HL-60/S4 (cell line): ENCODE measurements around the gene ACTR10.
"Not testable (repeated sequence)": the region's sequence is repeated elsewhere in the genome, so short reads cannot be mapped to it uniquely, and the experiment has no call there.

Experiments used
- in situ Hi-C: fragments of 300-500 bp; cut with MboI; formaldehyde crosslinking; loops from 2 replicates; pipeline ENCODE4 v1.14.3; 2022; ENCODE audit warnings: low sequenced_read_pairs

Gene ACTR10

DNA sequence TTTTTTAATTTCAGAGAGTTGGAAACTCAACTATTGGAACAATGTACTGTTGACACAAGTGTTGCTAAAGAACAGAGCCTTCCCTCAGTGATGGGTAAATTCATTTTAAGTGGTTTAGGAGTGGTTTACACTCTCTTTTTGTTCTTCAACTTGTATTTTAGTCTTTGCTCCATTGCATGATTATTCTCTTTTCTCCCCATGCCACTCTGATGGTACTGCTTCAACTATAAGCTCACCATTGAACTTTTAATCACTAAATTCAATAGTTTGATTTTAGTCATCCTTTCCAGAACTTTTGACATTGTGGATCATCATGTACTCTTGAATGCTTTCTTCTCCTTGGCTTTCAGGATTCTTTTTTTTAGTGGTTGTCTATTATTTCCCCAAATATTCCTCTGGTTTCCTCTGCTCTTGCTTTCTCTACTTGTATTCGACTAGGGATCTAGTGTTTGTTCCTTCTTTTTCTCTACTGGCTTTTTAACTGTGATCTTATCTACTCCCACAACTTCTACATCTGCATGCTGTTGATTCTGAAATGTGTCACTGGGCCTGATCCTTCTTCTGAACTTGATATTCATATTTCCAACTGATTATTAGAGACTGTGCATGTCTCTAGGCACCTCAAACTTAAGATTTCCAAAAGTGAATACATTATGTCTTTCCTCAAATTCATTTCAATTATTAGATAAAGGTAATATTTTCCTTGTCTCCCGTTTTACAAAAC lies 15.4 kb downstream of the ACTR10 start:
- in situ Hi-C loops, result no loop called here

DNA sequence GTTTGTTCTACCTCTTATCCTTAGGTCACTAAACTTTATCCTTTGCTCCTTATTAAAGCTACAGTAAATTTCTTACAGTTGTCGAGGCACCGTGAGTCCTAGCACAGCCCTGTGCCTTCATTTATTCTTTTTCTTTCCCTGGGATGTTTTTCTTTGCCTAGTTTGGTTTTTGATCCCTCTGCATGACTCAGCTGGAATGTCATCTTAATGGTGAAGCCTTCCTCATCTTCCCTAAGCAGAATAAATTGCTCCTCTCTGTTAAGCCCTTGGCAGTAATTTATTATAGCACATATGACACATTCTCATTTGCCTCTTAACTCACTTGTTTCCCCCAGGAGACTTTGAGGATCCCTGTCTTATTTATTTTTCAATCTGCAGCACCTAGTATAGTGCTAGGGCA lies 16.6 kb downstream of the ACTR10 start:
- in situ Hi-C loops, result no loop called here

DNA sequence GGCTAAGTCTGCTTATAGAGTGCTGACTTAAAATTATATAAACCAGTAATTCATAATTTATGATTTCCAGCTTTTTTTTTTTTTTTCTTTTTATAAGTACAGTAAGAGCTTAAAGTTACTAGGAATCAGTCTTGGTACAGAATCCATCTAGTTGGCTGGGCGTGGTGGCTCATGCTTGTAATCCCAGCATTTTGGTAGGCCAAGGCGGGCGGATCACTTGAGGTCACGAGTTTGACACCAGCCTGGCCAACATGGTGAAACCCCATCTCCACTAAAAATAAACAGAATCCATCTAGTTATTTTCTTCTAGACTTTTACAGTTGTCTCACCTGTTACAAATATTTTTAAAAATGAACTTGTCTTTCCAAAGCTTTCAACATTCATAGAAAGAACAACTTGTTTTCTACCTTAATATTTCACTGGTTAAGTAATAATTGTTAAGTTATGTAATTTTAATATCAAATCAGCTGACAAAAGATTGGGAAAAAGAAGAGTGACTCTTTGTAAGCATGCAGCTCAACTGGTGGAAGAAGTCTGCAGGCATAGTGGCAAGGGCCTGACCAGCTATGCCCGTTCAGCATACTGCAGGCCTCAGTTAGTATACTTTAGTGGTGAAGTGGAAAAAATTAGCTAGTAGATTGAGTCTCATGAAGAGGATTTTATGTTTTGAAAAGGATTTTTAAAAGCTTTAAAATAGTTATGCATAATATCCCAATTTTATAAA lies 27.3 kb downstream of the ACTR10 start:
- in situ Hi-C loops, result no loop called here

DNA sequence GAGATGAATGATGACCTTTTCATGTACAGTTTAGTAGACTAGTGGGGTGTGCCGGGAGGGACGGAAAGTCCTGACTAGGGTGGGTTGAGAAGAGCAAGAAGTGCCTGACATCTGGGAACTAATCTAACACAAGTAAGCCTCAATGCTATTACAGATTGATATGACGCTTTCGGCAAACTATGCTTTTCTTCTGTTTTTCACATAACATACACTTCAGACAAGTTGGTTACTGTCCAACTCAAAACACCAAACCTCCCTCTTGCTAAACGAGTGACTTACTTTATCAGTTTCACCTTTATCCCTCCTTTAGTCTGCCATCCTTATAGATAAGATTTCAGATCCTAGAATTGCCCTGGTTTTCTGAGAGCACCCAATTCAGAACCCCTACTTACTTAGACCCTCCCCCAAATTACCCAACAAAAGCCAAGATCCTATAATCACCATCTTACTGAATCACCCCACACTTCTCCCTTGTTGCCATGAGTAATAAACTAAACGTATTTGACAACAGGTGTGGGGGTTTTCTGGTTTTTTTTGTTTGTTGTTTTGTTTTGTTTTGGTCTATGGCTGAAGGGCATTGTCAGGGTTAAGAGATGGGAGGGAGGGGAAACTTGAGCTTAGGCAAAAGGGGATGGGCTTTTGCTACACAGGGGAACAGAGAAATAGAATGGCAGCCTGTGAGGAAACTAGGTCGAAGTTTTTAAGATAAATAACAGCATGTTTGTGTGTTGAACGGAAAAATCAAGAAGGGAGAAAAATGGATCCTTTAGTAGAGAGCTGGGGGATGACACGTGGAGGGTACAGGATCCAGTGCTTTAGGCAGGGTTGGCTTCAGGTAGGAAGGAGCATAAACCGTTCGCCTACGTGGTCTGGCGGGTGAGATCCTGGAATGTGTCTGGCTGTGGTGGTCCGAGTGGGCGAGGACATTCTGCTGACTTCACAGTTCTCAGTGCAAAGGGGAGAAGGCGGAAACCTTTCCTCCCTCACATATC lies 38.6 kb downstream of the ACTR10 start:
- in situ Hi-C loops, result no loop called here

DNA sequence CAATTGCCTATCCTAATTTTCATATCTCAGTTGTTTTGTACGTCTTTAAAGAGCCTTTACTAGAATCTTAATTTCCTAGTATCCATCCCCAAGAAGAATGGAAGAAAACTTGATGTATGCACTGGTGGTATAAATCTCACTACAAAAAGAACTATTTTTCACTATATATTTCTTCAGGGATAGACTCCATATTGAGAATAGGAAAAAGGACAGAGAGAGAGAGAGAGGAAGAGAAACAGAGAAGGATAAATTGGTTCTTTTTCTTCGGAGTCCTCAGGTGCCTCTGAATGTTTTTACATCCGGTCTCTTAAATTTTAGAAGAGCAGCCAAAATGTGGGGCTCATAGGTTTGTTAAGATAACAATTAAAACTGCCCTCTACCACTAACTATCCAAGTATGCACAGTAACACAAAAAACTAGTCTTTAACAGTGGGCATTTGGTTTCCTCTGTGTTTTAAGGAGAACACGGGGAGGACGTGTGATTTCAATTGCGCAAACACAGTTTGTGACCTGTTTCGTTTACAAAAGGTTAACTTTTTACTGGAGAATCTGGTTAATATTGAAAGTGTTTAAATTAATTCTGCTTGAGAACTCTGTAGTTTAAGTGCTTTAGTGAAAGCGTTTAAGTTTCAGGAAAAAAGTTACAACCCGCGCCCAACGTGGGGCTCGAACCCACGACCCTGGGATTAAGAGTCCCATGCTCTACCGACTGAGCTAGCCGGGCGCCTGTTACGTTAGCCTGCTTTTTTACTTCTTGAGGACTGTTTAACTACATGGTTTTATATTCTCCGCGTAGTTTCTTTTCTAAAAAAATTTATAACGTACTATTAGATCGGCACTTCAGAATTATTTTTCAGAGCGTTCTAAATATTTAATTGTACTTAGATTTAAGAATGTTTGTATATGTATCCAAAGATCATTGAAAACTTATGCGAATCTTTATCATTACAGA lies 39.6 kb downstream of the ACTR10 start:
- in situ Hi-C loops, result no loop called here

DNA sequence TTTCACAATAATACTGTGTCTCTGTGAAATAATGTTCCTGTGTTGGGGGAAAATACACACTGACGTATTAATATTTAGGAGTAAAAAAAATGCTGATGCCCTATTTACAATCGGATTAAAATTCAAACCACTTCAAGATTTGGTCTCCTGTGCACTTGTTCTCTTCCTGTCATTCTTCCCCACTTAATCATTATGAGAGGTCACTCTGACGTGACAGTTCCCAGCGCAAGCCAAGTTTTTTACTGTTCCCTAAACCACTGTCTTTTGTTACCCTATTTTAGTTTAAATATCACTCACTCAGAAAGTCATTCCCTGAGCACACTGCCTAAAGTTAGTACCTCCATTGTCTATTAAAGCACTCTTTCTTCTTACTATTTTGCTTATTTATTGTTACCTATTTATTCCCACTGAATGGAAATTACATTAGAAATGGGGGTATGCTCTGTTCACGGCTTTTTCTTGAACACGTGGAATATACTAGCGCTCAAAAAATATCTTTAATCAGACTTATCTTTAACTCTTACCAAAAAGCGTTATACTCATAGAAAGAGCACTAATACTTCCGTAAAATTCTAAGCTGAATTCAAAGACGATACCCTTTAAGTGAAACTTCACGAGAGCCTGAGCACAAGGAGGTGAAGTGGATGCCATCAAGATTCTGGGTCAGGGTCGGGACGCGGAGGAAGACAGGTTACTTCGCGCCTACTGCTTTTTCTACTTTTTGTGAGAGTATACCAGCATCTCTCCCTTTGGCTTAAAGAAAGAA lies 44.0 kb downstream of the ACTR10 start:
- in situ Hi-C loops, result no loop called here

DNA sequence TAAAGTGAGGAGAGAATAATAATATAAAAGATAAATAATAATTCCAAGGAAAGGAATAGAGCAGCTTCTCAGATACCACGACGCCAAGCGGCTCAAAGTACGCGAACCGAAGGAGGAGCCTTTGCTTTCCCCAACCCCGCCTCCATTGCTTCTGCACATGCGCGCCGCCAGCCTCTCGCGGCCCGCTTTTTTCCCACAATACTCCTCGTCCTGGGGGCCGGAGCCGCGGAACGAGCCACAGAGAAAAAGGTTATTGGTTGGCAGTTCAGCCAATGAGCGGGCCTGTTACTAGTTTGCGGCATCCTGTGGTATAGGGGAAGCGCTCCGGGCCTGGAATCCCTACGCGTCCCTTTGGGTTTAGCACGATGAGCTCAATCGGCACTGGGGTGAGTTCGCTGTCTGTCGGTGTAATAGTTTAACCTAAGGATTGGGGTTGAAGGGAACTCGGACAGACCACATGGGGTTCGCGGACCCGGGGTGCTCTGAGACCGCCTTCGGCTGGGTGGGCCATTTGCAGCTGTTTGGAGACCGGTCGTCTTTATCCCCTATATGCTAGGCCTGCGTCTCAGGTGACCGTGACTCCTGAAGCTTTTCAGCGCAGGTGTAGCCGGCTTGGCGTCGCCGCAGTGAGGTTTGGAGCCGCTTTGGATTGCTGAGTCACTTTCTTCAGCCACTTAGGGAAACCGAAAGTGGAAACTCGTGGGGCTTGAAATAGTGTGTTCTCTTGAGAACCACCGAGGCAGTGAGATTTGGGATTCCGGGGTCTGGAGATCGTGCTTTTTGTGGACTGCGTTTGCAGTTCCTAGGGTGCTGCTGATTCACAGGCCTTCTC lies 44.8 kb downstream of the ACTR10 start, which contains the start of gene PSMA3:
PSMA3 (plus strand) TSS at position 288 of the 832 bp plus-strand sequence; CDS start at position 366, 78 bp downstream.
- in situ Hi-C loops, result loop anchor here (5.0 kb wide), 1 partner anchor 48 kb away; no protein-coding TSS in a partner anchor

DNA sequence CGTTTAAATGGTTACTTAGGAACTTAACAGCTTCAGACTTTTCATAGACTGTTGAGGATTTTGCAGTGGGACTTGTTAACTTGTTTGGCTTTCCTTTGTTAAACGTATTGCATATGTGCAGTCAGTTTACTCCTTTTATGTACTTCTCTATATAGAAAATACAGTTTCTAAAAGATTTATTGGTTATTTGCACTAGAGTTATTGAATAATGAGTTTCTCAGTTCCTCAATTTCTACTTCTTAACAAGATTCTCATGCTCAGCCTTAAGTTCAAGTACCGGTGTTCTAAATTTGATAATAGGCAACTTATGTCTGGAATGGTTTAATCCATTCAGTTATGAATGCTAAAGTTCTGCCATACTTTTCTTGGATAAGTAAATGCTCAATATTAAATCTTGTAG lies 45.6 kb downstream of the ACTR10 start:
- in situ Hi-C loops, result loop anchor here (5.0 kb wide), 1 partner anchor 47 kb away; no protein-coding TSS in a partner anchor

DNA sequence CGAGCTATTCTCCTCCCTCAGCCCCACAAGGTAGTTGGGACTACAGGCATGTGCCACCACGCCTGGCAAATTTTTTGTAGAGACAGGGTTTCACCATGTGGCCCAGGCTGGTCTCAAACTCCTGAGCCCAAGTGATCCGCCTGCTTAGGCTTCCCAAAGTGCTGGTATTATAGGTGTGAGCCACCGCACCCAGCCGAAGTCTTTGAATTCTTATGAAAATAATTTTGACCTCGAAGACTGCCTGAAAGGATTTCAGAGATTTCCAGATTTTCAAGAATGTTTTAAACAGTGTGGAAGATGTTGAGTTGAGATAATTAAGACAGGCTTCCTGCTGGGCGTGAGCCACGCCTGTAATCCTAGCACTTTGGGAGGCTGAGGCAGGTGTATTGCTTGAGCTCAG lies 49.7 kb downstream of the ACTR10 start:
- in situ Hi-C loops, result loop anchor here (5.0 kb wide), 1 partner anchor 43 kb away; no protein-coding TSS in a partner anchor

DNA sequence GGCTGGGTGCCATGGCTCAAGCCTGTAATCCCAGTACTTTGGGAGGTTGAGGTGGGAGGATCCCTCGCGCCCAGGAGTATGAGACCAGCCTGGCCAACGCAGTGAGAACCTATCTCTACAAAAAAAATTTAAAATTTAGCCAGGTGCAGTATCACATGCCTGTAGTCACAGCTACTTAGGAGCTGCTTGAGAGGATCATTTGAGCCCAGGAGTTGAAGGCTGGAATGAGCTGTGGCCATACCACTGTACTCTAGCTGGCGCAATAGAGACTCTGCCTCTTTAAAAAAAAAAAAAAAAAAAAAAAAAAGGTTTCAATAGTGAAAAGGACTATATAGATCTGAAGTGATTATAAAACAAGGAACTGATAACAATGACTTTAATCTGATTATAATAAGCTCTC lies 58.2 kb downstream of the ACTR10 start:
- in situ Hi-C loops, result no loop called here

DNA sequence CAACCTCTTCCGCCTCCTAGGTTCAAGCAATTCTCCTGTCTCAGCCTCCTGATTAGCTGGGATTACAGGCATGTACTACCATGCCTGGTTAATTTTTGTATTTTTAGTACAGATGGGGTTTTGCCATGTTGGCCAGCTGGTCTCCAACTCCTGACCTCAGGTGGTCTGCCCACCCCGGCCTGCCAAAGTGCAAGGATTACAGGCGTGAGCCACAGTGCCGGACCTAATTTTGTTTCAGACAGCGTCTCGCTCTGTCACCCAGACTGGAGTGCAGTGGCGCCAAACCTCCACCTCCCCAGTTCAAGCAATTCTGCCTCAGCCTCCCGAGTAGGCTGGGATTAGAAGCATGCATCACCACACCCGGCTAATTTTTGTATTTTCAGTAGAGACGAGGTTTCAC lies 62.1 kb downstream of the ACTR10 start:
- in situ Hi-C loops, result not testable (repeated sequence)

DNA sequence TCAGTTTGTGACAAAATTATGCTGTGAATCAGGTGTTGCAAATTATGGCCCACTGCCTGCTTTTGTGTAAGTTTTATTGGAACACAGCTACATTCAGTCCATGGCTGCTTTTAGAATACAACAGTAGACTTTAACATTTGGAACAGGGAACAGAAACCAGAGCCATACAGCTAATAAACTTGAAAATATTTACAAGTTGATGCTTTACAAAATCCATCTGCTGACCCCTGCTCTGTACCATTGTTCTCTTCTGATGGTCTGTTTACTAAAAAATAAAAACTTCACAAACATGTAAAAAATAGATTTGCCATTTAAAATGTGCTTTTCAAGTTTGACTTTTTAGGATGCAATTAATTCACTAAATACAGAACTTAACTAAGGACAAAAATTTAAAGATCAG lies 65.5 kb downstream of the ACTR10 start:
- in situ Hi-C loops, result no loop called here

DNA sequence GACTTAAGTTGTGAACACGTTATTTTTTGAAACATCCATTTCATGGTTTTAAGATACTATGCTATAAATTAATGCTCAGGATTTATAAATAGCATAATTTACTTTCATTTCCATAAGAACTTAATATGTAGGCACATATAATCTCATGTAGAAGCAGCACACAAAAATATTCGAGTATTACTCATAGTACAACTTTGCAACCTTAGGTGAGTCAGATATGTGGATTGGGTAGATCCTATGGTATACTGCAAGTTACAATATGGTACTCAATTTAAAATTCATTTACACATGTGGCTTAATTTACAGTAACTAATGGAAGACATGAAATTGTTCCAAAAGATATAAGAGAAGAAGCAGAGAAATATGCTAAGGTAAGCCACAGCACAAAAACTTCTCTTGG lies 70.7 kb downstream of the ACTR10 start:
- in situ Hi-C loops, result no loop called here

DNA sequence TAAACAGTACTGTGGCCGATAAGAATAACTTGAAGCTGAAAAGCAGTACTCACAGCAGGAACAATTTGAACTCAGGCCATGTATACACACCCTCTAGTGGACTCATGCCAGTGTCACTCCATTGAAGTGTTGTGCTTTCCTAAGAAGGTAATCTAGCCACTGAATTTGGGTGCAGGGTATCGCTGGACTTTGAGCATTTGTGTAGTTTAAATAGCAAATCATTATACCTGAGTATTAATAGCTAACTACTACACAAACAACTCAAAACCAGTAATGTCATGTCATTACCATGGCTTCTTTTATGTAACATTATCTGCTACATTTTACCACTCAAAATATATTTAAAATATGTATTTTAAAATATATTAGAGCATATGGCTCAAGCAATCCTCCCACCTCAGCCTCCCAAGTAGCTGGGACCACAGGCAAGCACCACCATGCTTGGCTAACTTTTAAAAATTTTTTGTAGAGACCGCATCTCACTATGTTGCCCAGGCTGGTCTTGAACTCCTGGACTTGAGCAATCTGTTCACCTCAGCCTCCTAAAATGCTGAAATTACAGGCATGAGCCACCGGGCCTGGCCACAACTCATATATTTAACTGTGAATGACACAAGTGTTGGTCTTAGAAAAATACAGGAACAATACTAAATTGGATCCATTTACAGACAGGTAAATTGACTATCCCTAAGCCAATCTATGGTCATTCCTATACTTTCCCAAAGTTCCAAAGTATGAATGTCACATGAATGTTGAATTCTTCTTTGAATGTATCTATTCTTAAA lies 72.8 kb downstream of the ACTR10 start:
- in situ Hi-C loops, result no loop called here

DNA sequence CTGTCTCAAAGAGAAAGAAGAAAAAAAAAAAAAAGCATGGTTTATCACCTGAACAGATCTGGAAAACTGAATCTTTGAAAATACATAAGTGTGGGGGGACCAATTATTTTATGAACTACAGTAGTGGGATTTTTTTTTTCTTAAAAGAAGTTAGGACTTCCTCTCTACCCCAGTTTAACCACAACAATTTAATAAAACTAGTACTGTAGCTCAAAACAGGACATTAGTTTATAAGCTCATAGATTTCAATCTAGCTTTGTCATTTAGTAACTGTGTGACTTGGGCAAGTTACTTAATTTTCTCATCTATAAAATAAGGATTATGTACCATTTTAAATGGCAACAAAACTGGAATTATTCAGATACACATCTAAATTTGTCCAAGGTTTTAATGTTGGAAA lies 74.9 kb downstream of the ACTR10 start:
- in situ Hi-C loops, result no loop called here

DNA sequence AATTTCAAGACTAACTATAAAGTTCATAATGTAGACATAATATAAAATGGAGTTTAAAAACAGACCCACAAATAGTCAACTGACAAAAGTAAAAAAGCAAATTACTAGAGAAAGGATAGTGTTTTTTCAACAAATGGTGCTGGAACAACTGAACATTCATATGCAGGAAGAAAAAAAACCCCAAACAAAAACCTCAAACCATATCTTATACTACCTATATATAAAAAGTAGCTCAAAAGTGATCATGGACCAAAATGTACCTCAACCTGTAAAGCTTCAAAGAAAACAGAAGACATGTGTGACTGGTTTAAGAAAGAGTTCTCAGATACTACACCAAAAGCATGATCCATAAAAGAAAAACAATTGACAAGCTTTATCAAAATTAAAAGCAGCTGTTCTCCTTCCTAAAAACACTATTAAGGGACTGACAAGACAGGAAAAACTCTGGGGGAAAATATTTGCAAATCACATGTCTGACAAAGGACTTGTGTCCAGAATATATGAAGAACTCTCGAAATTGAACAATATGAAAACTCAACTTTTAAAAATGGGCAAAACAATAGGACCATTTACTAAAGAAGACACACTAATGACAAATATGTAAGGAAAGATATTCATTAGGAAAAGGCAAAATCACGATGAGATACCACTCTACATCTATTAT lies 75.7 kb downstream of the ACTR10 start:
- in situ Hi-C loops, result no loop called here

DNA sequence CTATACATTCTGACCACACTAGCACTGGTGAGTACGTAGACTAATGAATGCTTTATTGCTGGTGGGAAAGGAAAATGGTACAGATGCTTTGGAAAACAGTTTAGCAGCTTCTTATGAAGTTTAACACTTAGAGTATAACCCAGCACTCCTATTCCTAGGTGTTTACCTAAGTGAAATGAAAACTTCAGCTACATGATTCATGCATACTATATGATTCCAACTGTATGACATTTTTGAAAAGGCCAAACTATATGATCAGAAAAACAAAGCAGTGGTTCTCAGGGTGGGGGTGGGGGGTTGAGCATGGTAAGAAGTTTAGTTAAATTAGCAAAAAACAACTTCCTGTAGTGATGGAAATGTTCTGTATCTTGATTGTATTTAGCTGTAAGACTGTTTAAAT lies 76.3 kb downstream of the ACTR10 start:
- in situ Hi-C loops, result no loop called here
